OCI-LY1 (cell line): ENCODE data around the gene KCNE4.

Source experiments
- H2AFZ ChIP-seq: fragments of 200-600 bp; sonication (generic), shearing (Covaris generic); 2 replicates; pipeline ENCODE4 v1.6.0; 2014; ENCODE audit warnings: antibody characterized with exemption, mild to moderate bottlenecking, low read length
- H3F3A ChIP-seq: fragments of 200-600 bp; sonication (generic), shearing (Covaris generic); 2 replicates; pipeline ENCODE4 v1.6.0; 2014; ENCODE audit warnings: mild to moderate bottlenecking, antibody characterized with exemption, low read length, moderate library complexity; ENCODE audit not compliant: insufficient read depth
- H3K27ac ChIP-seq: fragments of 200-600 bp; sonication (generic); 2 replicates; pipeline ENCODE4 v1.5.1; 2014; ENCODE audit warnings: low read length, mixed run types, mild to moderate bottlenecking, low read depth; ENCODE audit not compliant: poor library complexity, severe bottlenecking
- H3K27me3 ChIP-seq: fragments of 200-600 bp; sonication (generic); 2 replicates; pipeline ENCODE4 v1.6.0; 2014; ENCODE audit warnings: antibody characterized with exemption, mild to moderate bottlenecking, low read length, moderate library complexity; ENCODE audit not compliant: insufficient read depth
- H3K36me3 ChIP-seq: fragments of 200-600 bp; sonication (generic); 2 replicates; pipeline ENCODE4 v1.6.1; 2014; ENCODE audit warnings: mild to moderate bottlenecking, antibody characterized with exemption, low read length, moderate library complexity, mixed read lengths; ENCODE audit not compliant: insufficient read depth
- H3K4me1 ChIP-seq: fragments of 200-600 bp; sonication (generic); 2 replicates; pipeline ENCODE4 v1.5.1; 2014; ENCODE audit warnings: mild to moderate bottlenecking, low read length, moderate library complexity; ENCODE audit not compliant: insufficient read depth, severe bottlenecking
- H3K4me2 ChIP-seq: fragments of 200-600 bp; sonication (generic), shearing (Covaris generic); 2 replicates; pipeline ENCODE4 v1.6.1; 2014; ENCODE audit warnings: low read length
- H3K4me3 ChIP-seq: fragments of 200-600 bp; sonication (generic); 2 replicates; pipeline ENCODE4 v1.5.1; 2014; ENCODE audit warnings: low read length, low read depth, mild to moderate bottlenecking, mixed read lengths; ENCODE audit not compliant: poor library complexity, severe bottlenecking
- H3K79me2 ChIP-seq: fragments of 200-600 bp; shearing (Covaris generic); 2 replicates; pipeline ENCODE4 v1.6.1; 2016; ENCODE audit warnings: mixed run types, low read length, mixed read lengths; ENCODE audit not compliant: insufficient read depth
- H3K9ac ChIP-seq: fragments of 200-600 bp; sonication (generic), shearing (Covaris generic); 2 replicates; pipeline ENCODE4 v1.6.1; 2014; ENCODE audit warnings: mild to moderate bottlenecking, low read length, mixed read lengths
- H3K9me2 ChIP-seq: fragments of 200-600 bp; sonication (generic), shearing (Covaris generic); 2 replicates; pipeline ENCODE4 v1.6.1; 2014; ENCODE audit warnings: low read depth, mild to moderate bottlenecking, low read length, mixed read lengths
- H3K9me3 ChIP-seq: fragments of 200-600 bp; shearing (Covaris generic); 2 replicates; pipeline ENCODE4 v1.6.1; 2014; ENCODE audit warnings: low read length, mixed read lengths
- H4K20me1 ChIP-seq: fragments of 200-600 bp; sonication (generic), shearing (Covaris generic); 2 replicates; pipeline ENCODE4 v1.6.0; 2016; ENCODE audit warnings: mild to moderate bottlenecking, low read length; ENCODE audit not compliant: insufficient read depth
- EZH2 ChIP-seq: fragments of 200-600 bp; sonication (generic), shearing (Covaris generic); IDR thresholded peaks from 2 replicates; pipeline ENCODE4 v1.8.0; 2017; ENCODE audit warnings: borderline replicate concordance, mixed run types, mild to moderate bottlenecking, antibody characterized with exemption, low read length, moderate library complexity, mixed read lengths
- TF ChIP-seq, protein P1 (sequence below): fragments of 200-600 bp; sonication (generic), shearing (Covaris generic); IDR thresholded peaks from 2 replicates; pipeline ENCODE4 v1.5.1; 2017; ENCODE audit warnings: mild to moderate bottlenecking, antibody characterized with exemption, low read length, moderate library complexity, mixed read lengths

KCNE4 gene

DNA sequence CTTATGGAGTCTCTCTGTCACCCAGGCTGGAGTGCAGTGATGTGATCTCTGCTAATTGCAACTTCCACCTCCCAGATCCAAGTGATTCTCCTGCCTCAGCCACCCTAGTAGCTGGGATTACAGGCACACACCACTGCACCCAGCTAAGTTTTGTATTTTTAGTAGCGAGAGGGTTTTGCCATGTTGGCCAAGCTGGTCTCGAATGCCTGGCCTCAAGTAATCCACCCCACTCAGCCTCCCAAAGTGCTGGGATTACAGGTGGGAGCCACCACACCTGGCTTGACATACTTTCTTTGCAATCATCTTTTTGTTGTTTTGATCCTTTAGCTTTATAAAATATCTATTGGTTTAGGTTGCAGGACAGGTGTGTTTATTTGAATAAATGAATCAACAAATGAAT lies 9.7 kb upstream of the KCNE4 start:
- Histone ChIP-seq H3K4me1 (no peaks in the 10 kb centered on the region), H4K20me1 (no peaks in the 10 kb centered on the region), H3F3A (no peaks in the 10 kb centered on the region), H3K9me2 (no peaks in the 10 kb centered on the region), H3K4me2 (no peak overlapping the region), H3K9ac (no peak overlapping the region), H3K9me3 (no peaks in the 10 kb centered on the region), H3K27me3 (no peaks in the 10 kb centered on the region), H3K27ac (no peak overlapping the region), H3K36me3 (no peaks in the 10 kb centered on the region), H3K4me3 (no peak overlapping the region), H2AFZ (no peak overlapping the region), H3K79me2 (no peaks in the 10 kb centered on the region)
- TF ChIP-seq, protein P1, sequence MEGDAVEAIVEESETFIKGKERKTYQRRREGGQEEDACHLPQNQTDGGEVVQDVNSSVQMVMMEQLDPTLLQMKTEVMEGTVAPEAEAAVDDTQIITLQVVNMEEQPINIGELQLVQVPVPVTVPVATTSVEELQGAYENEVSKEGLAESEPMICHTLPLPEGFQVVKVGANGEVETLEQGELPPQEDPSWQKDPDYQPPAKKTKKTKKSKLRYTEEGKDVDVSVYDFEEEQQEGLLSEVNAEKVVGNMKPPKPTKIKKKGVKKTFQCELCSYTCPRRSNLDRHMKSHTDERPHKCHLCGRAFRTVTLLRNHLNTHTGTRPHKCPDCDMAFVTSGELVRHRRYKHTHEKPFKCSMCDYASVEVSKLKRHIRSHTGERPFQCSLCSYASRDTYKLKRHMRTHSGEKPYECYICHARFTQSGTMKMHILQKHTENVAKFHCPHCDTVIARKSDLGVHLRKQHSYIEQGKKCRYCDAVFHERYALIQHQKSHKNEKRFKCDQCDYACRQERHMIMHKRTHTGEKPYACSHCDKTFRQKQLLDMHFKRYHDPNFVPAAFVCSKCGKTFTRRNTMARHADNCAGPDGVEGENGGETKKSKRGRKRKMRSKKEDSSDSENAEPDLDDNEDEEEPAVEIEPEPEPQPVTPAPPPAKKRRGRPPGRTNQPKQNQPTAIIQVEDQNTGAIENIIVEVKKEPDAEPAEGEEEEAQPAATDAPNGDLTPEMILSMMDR, result no peak
- TF ChIP-seq EZH2, result no peak

- Histone ChIP-seq H3F3A (no peaks in the 10 kb centered on the region), H3K9me2 (no peaks in the 10 kb centered on the region), H3K4me1 (no peaks in the 10 kb centered on the region), H3K9ac (no peak overlapping the region), H3K9me3 (no peaks in the 10 kb centered on the region), H3K27me3 (no peaks in the 10 kb centered on the region), H4K20me1 (no peaks in the 10 kb centered on the region), H3K4me3 (no peak overlapping the region), H3K27ac (no peak overlapping the region), H3K4me2 (no peak overlapping the region), H2AFZ (no peak overlapping the region), H3K36me3 (no peaks in the 10 kb centered on the region), H3K79me2 (no peaks in the 10 kb centered on the region)
- TF ChIP-seq, protein P1, result no peak
- no peak for TF ChIP-seq EZH2
Measured at GRCh38 chr2:223042704-223043118, 9.3 kb upstream of the KCNE4 start.

DNA sequence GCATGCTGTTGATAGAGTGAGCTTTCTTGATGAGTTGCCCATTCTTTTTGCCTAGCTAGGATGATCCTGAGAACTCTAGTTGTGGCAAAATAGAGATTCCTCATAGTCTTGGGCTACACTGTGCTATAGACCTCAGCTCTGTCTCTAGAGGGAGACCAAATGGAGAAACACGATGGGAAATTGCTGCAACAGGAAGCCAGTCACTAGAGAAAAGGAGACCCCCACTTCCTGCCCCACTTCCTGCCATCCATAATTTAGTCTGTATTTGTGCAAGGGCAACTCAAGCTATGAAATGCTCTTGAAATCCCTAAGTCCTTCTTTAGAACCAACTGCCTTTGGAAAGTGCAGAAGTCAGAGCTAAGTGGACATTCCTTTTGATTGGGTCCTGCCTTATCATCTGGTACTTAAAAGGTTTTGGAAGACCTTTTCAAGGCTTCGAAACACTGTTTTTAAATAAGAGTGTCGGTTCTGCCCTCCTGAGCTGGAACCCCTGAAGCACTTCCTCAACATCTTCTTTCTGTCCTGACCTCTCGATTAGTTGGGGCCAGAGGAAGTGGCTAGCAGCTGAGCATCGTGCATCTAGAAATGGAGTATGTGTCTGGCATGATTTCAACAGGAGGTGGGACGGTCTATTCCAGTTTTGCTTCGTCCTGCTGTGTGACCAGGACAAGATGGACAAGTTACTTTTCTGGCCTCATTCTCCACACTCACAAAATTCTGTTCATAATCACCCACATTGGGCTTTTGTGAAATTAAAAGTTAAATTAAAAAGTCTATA lies 8.6 kb upstream of the KCNE4 start:
- Histone ChIP-seq H3F3A (no peaks in the 10 kb centered on the region), H3K9ac (no peak overlapping the region), H3K4me1 (no peaks in the 10 kb centered on the region), H3K9me3 (no peaks in the 10 kb centered on the region), H3K27me3 (no peaks in the 10 kb centered on the region), H3K27ac (no peak overlapping the region), H3K4me2 (no peak overlapping the region), H3K36me3 (no peaks in the 10 kb centered on the region), H3K4me3 (no peak overlapping the region), H3K9me2 (no peaks in the 10 kb centered on the region), H4K20me1 (no peaks in the 10 kb centered on the region), H2AFZ (no peak overlapping the region), H3K79me2 (no peaks in the 10 kb centered on the region)
- no peak for TF ChIP-seq EZH2
